ENCODE measurements around the gene PTPRM.

DNA sequence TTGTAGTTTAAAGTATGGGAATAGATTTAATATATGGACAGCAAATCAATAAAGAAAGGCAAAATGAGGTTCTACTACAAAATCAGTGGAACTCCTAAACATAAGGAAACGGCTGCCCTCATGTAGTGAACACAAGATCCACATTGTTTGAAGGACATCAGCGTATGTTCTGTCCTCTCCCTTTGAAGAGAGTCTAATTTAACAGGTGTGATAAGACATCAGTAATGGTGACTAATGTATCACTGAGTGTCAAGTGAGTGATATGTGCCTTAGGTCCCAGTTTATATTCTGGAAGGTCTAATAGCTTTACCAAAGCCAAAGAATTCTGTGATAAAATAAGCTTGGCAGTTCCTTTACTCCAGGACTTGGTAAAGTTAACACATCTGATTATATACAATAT, 248.7 kb downstream of the PTPRM start:
- TF ChIP-seq POLR2A (IDR thresholded peaks at IDR 0.05) = no peak
- TF ChIP-seq, protein P1, sequence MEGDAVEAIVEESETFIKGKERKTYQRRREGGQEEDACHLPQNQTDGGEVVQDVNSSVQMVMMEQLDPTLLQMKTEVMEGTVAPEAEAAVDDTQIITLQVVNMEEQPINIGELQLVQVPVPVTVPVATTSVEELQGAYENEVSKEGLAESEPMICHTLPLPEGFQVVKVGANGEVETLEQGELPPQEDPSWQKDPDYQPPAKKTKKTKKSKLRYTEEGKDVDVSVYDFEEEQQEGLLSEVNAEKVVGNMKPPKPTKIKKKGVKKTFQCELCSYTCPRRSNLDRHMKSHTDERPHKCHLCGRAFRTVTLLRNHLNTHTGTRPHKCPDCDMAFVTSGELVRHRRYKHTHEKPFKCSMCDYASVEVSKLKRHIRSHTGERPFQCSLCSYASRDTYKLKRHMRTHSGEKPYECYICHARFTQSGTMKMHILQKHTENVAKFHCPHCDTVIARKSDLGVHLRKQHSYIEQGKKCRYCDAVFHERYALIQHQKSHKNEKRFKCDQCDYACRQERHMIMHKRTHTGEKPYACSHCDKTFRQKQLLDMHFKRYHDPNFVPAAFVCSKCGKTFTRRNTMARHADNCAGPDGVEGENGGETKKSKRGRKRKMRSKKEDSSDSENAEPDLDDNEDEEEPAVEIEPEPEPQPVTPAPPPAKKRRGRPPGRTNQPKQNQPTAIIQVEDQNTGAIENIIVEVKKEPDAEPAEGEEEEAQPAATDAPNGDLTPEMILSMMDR (IDR thresholded peaks at IDR 0.05) = no peak
